ENCODE measurements around the gene GNAT1.

GRCh38 chr3:50170689-50171088, 20.7 kb upstream of the GNAT1 start:
- TF ChIP-seq TARDBP (IDR thresholded peaks at IDR 0.05) (no peak), SP1 (IDR thresholded peaks at IDR 0.05) (no peak), FOXK2 (IDR thresholded peaks at IDR 0.05) (no peak), SUZ12 (IDR thresholded peaks at IDR 0.05) (no peak), ARNT (IDR thresholded peaks at IDR 0.05) (no peak)
